Kidney tubule cell (primary cell): ENCODE data around the gene CCDC33.

Experiments used
- DNase-seq: peaks from one replicate; pipeline ENCODE4 v3.0.0-alpha.2; 2018; ENCODE audit warnings: low spot score

Gene CCDC33

GRCh38 chr15:74229686-74230085 lies 6.4 kb upstream of the CCDC33 start:
- no peak for DNase-seq

GRCh38 chr15:74231475-74231874 lies 4.7 kb upstream of the CCDC33 start:
- no peak for DNase-seq

- DNase-seq: no peak
Observed at GRCh38 chr15:74233373-74233772, 2.8 kb upstream of the CCDC33 start.

GRCh38 chr15:74233851-74234597 lies 2.1 kb upstream of the CCDC33 start:
- DNase-seq: peak; percentile 88

- DNase-seq: no peak
Observed at GRCh38 chr15:74234598-74234875, 1.6 kb upstream of the CCDC33 start.

- no peak for DNase-seq
Observed at GRCh38 chr15:74239051-74239705, 3.1 kb downstream of the CCDC33 start.

GRCh38 chr15:74240002-74240568 lies 4.0 kb downstream of the CCDC33 start:
- peak; percentile 100 for DNase-seq

- no peak for DNase-seq
Observed at GRCh38 chr15:74240897-74241614, 4.9 kb downstream of the CCDC33 start.

GRCh38 chr15:74242441-74243185 lies 6.5 kb downstream of the CCDC33 start:
- DNase-seq: peak; percentile 55

GRCh38 chr15:74243431-74243830 lies 7.3 kb downstream of the CCDC33 start:
- DNase-seq: no peak

GRCh38 chr15:74244822-74245341 lies 8.8 kb downstream of the CCDC33 start:
- DNase-seq: no peak

- DNase-seq: no peak
Observed at GRCh38 chr15:74245342-74245931, 9.3 kb downstream of the CCDC33 start.

GRCh38 chr15:74250266-74250665 lies 14.1 kb downstream of the CCDC33 start:
- DNase-seq: no peak

GRCh38 chr15:74251131-74251811 lies 15.1 kb downstream of the CCDC33 start:
- no peak for DNase-seq

GRCh38 chr15:74252291-74252690 lies 16.2 kb downstream of the CCDC33 start:
- DNase-seq: peak; percentile 17

- no peak for DNase-seq
Observed at GRCh38 chr15:74252721-74253120, 16.6 kb downstream of the CCDC33 start.

- DNase-seq: no peak
Observed at GRCh38 chr15:74253211-74253921, 17.2 kb downstream of the CCDC33 start.

GRCh38 chr15:74257105-74257504 lies 21.0 kb downstream of the CCDC33 start:
- no peak for DNase-seq

GRCh38 chr15:74257623-74258022 lies 21.5 kb downstream of the CCDC33 start:
- no peak for DNase-seq
